Panc1 (cell line): Measurements from ENCODE around the gene ARMCX6. TPM values are rescaled to one million over a fixed set of nuclear protein-coding genes. Genes with fewer than 3 reads are reported as not detected.

ENCODE experiments used
- ATAC-seq: fragments of 200-7000 bp; cut with Tn5 transposase; 2 replicates; pipeline ENCODE4 v1.9.1; 2020; ENCODE audit warnings: mild to moderate bottlenecking, moderate library complexity
- BruUV-seq: library from RNA; stranded (reverse); fragments of 400-500 nt; replicated peaks from 2 replicates; lab custom pipeline; 2021; lab: Mats Ljungman, UMichigan
- CTCF ChIA-PET: fragments of 300-600 bp; sonication (Branson Sonifier 250); formaldehyde crosslinking; loops from one replicate; lab custom pipeline; 2022; ENCODE audit warnings: antibody characterized with exemption; lab: Charles Lee
- POLR2A ChIA-PET: fragments of 300-600 bp; sonication (Branson Sonifier 250); formaldehyde crosslinking; loops from one replicate; lab custom pipeline; 2022; ENCODE audit warnings: antibody characterized with exemption; lab: Charles Lee
- DNase-seq: peaks from one replicate; pipeline ENCODE4 v3.0.0-alpha.2; 2010; ENCODE audit warnings: low read depth, low spot score
- H3K27ac ChIP-seq: 2 replicates; pipeline ENCODE4 v1.5.1; 2011; ENCODE audit warnings: mild to moderate bottlenecking, low read length, inconsistent platforms
- H3K27me3 ChIP-seq: fragments of 200-500 bp; sonication (Bioruptor generic); 2 replicates; pipeline ENCODE4 v1.6.0; 2014; ENCODE audit warnings: low read length, inconsistent platforms; ENCODE audit not compliant: control insufficient read depth, insufficient read depth
- H3K36me3 ChIP-seq: fragments of 200-500 bp; sonication (Bioruptor generic); 2 replicates; pipeline ENCODE4 v1.5.1; 2014; ENCODE audit warnings: inconsistent platforms, mild to moderate bottlenecking, low read length, moderate library complexity; ENCODE audit not compliant: control insufficient read depth, insufficient read depth
- H3K4me1 ChIP-seq: 2 replicates; pipeline ENCODE4 v1.5.1; 2011; ENCODE audit warnings: inconsistent platforms, mild to moderate bottlenecking, low read length, moderate library complexity; ENCODE audit not compliant: control insufficient read depth, insufficient read depth
- H3K4me3 ChIP-seq, 2 experiments: 2 replicates each; pipeline ENCODE4 v1.5.1; 2011 to 2012; ENCODE audit warnings: low read depth in 2 of 2, low read length in 2 of 2, mild to moderate bottlenecking in 2 of 2, inconsistent platforms in 1 of 2, moderate library complexity in 1 of 2
- H3K9me3 ChIP-seq: fragments of 200-500 bp; sonication (Bioruptor generic); 2 replicates; pipeline ENCODE4 v1.5.1; 2014; ENCODE audit warnings: low read depth, mild to moderate bottlenecking, inconsistent platforms, low read length, moderate library complexity; ENCODE audit not compliant: control insufficient read depth, insufficient read depth
- CTCF ChIP-seq: fragments of 450-650 bp; IDR thresholded peaks from 2 replicates; pipeline ENCODE4 v1.5.1; 2017; ENCODE audit warnings: mild to moderate bottlenecking
- POLR2AphosphoS5 ChIP-seq: IDR thresholded peaks from 2 replicates; pipeline ENCODE4 v1.6.1; 2012; ENCODE audit warnings: mild to moderate bottlenecking, low read depth, low read length, moderate library complexity
- SIN3A ChIP-seq: IDR thresholded peaks from 2 replicates; pipeline ENCODE4 v1.6.1; 2012; ENCODE audit warnings: low read depth, mild to moderate bottlenecking, low read length, moderate library complexity, borderline replicate concordance; ENCODE audit not compliant: insufficient read depth
- TCF7L2 ChIP-seq: IDR thresholded peaks from 2 replicates; pipeline ENCODE4 v1.6.1; 2011; ENCODE audit warnings: mild to moderate bottlenecking, low read depth, low read length, inconsistent platforms
- in situ Hi-C: cut with HindIII; loops from 2 replicates; pipeline ENCODE4 v1.10.0; 2016; ENCODE audit warnings: low sequenced_read_pairs, low pct_unique_long_range_greater_than_20kb
- intact Hi-C: fragments of 100-400 bp; cut with micrococcal nuclease; formaldehyde crosslinking; loops from one replicate; pipeline ENCODE4 v1.10.0; 2022; ENCODE audit not compliant: unreplicated experiment
- total RNA-seq: library from RNA; stranded (reverse); gene quantifications from one replicate; pipeline ENCODE4 v1.2.1, GENCODE V29; 2021; ENCODE audit not compliant: unreplicated experiment
- TF ChIP-seq, protein P1 (sequence below), 2 experiments: IDR thresholded peaks; 2 replicates each; pipeline ENCODE4 v1.6.1; 2011 to 2012; ENCODE audit warnings: low read depth in 2 of 2, control low read depth in 1 of 2, low read length in 1 of 2, mild to moderate bottlenecking in 1 of 2, moderate library complexity in 1 of 2; ENCODE audit not compliant: insufficient read depth in 1 of 2

ARMCX6 gene
- total RNA-seq, 1 experiment from 2014 or later = 43.6 TPM

DNA sequence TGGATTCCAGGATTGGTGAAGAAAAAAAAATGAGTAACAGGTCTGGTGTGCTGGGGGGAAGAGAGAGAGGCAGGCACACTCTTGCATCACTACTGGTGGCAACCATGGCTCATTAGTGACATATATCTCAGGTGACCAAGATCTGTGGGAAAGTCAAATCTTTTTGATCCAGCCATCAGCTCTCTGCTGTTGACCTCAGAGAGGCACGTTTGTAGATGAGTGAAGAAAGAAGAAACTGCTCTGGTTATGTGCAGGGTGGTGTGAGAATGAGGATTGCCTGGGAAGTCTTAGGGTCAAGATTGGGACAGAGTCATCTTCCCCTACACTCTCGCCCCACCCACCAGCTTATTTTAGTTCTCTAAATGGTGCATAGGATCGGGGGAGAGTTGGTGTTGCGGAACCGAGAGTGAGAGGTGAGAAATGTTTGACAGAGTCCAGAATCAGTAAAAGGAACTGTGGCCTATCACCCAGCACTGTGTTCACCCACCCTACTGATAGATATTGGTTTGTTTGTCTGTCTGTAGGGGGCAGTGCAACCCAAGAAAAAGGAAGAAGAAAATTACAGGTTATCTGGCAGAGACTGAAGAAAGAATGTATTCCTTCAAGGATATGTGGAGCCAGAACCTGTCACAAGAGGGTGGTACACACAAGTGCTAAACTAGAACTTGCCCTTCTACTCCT, 21.9 kb downstream of the ARMCX6 start:
- TF ChIP-seq POLR2AphosphoS5 (no peak), CTCF (peak; percentile 71), SIN3A (no peak), TCF7L2 (no peak)
- TF ChIP-seq, protein P1, sequence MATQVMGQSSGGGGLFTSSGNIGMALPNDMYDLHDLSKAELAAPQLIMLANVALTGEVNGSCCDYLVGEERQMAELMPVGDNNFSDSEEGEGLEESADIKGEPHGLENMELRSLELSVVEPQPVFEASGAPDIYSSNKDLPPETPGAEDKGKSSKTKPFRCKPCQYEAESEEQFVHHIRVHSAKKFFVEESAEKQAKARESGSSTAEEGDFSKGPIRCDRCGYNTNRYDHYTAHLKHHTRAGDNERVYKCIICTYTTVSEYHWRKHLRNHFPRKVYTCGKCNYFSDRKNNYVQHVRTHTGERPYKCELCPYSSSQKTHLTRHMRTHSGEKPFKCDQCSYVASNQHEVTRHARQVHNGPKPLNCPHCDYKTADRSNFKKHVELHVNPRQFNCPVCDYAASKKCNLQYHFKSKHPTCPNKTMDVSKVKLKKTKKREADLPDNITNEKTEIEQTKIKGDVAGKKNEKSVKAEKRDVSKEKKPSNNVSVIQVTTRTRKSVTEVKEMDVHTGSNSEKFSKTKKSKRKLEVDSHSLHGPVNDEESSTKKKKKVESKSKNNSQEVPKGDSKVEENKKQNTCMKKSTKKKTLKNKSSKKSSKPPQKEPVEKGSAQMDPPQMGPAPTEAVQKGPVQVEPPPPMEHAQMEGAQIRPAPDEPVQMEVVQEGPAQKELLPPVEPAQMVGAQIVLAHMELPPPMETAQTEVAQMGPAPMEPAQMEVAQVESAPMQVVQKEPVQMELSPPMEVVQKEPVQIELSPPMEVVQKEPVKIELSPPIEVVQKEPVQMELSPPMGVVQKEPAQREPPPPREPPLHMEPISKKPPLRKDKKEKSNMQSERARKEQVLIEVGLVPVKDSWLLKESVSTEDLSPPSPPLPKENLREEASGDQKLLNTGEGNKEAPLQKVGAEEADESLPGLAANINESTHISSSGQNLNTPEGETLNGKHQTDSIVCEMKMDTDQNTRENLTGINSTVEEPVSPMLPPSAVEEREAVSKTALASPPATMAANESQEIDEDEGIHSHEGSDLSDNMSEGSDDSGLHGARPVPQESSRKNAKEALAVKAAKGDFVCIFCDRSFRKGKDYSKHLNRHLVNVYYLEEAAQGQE (IDR thresholded peaks at IDR 0.05; ENCODE audit: insufficient read depth in 1 of 2, low read depth in 2 of 2, low read length in 1 of 2) = no peak
- no TSS peak for BruUV-seq
- DNase-seq = peak; percentile 33
- POLR2A ChIA-PET = no interaction called here
- ATAC-seq = peak; percentile 88
- H3K27me3 ChIP-seq = peaks cover 11% of the 10 kb centered on the region
- no peaks in the 10 kb centered on the region for H3K36me3 ChIP-seq
- no peak overlapping the region for H3K27ac ChIP-seq
- in situ Hi-C loops (no loop called here), intact Hi-C loops (loop anchor here (5.0 to 10.0 kb wide), 2 partner anchors 181 to 201 kb away; no protein-coding TSS in a partner anchor)
- H3K4me1 ChIP-seq = no peaks in the 10 kb centered on the region
- CTCF ChIA-PET = no interaction called here
- no peak overlapping the region for H3K4me3 ChIP-seq
- H3K9me3 ChIP-seq = no peaks in the 10 kb centered on the region

Other genes starting within 250 kb of the ARMCX6 start
- not detected for gene BTK, start 231.8 kb downstream of the ARMCX6 start, total RNA-seq
- gene RPL36A, start 227.0 kb downstream of the ARMCX6 start, total RNA-seq = 308 TPM
- 115 TPM for gene GLA, start 210.1 kb downstream of the ARMCX6 start, total RNA-seq
- 91.5 TPM for gene HNRNPH2, start 209.8 kb downstream of the ARMCX6 start, total RNA-seq
- gene ARMCX4, start 132.5 kb downstream of the ARMCX6 start, total RNA-seq = 5.0 TPM
- gene ARMCX1, start 67.5 kb downstream of the ARMCX6 start, total RNA-seq = 4.7 TPM
- gene ARMCX3, start 5.2 kb upstream of the ARMCX6 start, total RNA-seq = 25.9 TPM
- 1.0 TPM for gene ARMCX2, start 41.9 kb upstream of the ARMCX6 start, total RNA-seq